ENCODE data around the gene TMEM238L. TPM values are rescaled to one million over a fixed set of nuclear protein-coding genes. Genes with fewer than 3 reads are reported as not detected.
A peak's percentile ranks its signal among the peaks of the same experiment; 100 is the strongest.

Gene TMEM238L
- total RNA-seq, 1 experiment from 2014 or later = 4.8 TPM

- DNase-seq (ENCODE audit: low spot score) = peak; percentile 33
Observed at GRCh38 chr17:10775740-10776356, 28.1 kb downstream of the TMEM238L start.

DNA sequence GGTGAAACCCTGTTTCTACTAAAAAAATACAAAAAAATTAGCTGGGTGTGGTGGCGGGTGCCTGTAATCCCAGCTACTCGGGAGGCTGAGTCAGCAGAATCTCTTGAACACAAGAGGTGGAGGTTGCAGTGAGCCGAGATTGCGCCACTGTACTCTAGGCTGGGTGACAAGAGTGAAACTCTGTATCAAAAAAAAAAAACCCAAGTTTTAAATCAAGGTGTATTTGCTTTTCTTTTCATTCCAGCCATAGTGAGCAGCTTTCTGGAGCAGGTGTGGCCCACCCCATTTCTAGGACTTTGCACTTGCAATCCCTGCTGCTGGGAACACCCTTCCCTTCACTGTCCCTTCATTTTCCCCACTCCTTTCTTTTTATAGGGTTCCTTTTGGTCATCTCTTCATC, 28.8 kb downstream of the TMEM238L start:
- no peak for DNase-seq (ENCODE audit: low spot score)

- DNase-seq (ENCODE audit: low spot score) = no peak
Observed at GRCh38 chr17:10773391-10773790, 30.5 kb downstream of the TMEM238L start.

- DNase-seq (ENCODE audit: low spot score) = peak; percentile 90
Observed at GRCh38 chr17:10772425-10773380, 31.2 kb downstream of the TMEM238L start.

GRCh38 chr17:10771148-10771547, 32.8 kb downstream of the TMEM238L start:
- DNase-seq (ENCODE audit: low spot score) = no peak

GRCh38 chr17:10769840-10770239, 34.1 kb downstream of the TMEM238L start:
- no peak for DNase-seq (ENCODE audit: low spot score)

- no peak for DNase-seq (ENCODE audit: low spot score)
Observed at GRCh38 chr17:10768750-10769251, 35.1 kb downstream of the TMEM238L start.

DNA sequence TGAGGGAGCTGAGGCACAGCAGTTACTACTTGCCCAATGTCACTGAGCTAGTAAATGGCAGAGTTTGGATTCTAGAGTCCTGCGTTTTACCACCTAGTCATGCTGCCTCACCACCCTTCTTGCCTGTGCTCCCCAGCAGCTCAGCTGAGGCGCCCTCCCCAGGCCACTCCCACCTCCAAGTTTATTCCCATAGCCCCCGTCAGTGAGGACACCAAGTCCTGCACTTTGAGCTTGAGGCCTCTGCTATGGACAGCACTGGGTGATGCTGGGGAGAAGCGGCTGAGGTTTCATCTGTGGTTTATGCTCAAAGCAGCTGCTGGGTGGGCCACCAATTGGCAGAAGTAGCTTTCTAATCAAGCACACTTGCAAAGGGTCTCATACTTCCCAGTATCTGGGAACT, 36.7 kb downstream of the TMEM238L start:
- no peak for DNase-seq (ENCODE audit: low spot score)

DNA sequence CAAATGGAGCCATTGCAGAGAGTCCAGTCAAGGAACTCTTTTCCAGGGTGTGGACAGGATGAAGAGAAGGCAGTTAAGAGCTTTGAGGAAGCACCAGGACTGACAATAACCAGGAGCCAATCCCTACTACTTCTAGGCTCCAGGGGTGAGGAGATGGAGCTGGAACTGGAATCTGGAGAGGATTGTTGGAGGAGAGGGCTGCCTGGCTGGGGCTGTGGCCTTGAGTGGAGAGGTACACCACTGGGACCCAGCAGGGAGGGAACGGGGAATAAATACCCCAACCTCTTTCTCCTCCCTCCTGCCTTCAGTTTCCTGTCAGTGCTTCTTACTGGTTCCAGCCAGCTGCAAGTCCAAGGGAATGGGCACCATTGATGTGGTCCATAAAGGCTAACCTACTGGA, 41.9 kb downstream of the TMEM238L start:
- DNase-seq (ENCODE audit: low spot score) = no peak

DNA sequence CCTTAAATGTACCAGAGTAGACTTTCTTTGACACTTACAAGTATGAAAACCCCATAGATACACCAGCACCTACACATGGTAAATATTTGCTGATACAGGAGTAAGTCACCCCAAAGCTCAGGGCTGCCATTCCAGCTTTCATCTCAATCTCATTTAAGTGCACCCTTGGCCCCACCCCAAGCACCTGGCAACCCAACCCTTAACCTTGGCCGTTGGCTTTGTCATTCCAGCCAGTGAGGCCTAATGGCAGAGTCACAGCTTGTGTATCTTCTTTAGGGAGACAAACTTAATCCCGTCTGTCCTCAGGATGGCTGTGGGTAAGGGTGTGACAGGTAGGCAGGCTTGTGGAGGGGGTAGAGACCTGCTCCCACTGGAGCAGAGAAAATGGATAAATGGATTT, 42.6 kb downstream of the TMEM238L start:
- no peak for DNase-seq (ENCODE audit: low spot score)

DNA sequence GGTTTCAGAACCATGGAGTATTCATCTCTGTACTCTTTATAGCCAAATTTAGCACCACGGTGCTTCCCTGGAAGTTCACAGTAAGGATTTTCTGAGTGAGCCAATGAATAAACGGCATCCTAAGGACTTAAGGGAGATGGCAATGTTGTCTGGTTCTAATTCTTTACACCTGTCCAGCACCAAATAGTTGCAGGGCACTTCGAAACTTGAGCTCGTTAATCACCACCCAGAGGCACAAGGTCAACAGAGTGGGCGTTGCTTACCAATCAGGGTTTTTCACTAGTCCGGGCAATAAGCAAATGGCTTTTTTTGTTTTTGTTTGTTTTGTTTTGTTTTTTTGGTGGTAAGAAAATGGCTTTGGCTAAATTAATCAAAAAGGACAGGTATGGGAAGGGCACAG, 45.8 kb downstream of the TMEM238L start:
- DNase-seq (ENCODE audit: low spot score) = no peak

- no peak for DNase-seq (ENCODE audit: low spot score)
Observed at GRCh38 chr17:10757647-10758046, 46.3 kb downstream of the TMEM238L start.

DNA sequence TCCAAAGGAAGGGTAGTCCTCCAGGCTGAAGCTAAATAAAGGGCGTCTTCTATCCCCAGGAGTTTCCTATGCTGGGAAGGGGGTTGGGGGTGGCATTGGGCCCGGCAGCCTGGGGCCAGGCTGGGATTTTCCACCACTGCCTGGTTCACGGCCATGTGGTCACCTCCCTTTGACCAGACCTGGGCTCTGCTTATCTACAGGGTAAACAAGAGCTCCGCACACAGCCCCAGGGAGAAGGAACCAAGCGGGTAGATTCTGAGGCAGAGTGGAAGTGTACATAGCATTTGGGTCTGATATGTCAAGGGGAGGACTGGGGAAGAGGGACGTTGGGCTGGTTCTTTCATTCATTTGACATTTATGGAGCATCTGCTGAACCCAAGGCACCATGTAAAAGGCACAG, 46.8 kb downstream of the TMEM238L start:
- no peak for DNase-seq (ENCODE audit: low spot score)

GRCh38 chr17:10756619-10757018, 47.3 kb downstream of the TMEM238L start:
- no peak for DNase-seq (ENCODE audit: low spot score)

DNA sequence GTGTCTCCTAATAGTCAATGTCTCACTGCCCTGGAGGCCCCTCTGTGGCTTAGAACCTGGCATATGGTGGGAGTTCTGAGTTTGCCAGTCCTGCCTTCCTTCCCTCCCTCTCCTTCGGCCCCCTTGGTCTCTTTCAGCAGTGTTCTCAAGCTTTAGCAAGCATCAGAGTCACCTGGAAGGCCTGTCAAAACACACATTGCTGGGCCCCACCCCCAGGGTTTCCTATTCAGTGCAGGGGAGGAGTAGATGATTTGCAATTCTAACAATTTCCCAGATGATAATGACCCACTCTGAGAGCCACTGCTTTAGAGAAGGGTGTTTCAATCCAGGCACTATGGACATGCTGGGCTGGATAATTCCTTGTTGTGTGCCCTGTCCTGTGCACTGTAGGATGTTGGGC, 47.7 kb downstream of the TMEM238L start:
- no peak for DNase-seq (ENCODE audit: low spot score)

- no peak for DNase-seq (ENCODE audit: low spot score)
Observed at GRCh38 chr17:10755592-10756127, 48.2 kb downstream of the TMEM238L start.

DNA sequence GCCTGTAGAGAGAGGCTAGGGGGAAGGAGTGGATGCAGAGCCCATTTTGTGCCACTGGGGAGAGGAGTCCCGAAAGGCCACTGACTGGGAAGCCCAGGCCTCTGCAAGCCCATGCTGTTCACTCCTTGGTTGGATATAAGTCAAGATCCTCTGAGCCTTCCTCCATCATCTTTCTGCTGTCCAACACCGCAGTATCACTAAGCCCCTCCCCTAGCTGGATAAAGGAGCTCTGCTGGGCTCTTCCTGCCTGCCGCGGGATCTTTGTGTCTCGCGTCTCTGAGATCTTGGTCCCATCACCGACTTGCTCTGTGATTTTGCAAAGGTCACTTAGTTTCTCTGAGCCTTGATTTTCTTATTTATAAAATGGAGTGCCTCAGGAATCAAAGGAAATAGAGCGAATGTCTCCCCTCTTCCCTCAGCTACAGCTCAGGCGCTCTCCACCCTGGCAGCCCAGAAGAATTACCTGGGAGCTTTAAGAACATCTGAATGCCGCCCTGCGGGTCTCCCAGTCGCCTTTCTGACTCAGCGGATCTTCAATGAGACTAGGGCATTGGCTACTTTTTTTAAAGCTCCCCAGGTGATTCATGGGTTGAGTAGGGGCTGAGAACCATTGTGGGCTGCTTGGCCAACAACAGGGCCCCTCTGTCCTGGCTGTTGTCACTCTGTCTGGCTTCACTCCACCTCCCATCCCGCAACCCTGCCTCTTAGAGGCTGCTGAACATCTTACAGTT, 48.9 kb downstream of the TMEM238L start:
- no peak for DNase-seq (ENCODE audit: low spot score)

- peak; percentile 59 for DNase-seq (ENCODE audit: low spot score)
Observed at GRCh38 chr17:10754109-10754508, 49.8 kb downstream of the TMEM238L start.

DNA sequence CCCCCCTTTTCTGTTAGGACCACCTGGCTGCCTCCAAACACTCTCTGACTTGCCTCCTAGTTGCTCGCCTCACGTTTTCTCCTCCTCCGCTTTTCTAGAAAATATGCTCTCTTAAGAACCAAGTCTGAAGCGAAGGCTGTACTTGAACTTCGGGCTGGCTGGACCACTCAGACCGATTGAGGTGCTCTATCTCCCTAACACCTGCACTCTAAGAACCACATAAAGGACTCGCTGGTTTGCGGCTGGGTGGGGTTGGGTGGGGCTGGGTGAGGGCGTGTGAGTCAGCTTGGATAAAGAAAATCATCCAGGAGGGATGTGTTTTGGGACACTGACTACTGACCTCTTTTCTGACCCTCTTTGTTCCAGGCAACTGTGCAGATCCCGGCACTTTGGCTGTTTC, 51.2 kb downstream of the TMEM238L start:
- no peak for DNase-seq (ENCODE audit: low spot score)

DNA sequence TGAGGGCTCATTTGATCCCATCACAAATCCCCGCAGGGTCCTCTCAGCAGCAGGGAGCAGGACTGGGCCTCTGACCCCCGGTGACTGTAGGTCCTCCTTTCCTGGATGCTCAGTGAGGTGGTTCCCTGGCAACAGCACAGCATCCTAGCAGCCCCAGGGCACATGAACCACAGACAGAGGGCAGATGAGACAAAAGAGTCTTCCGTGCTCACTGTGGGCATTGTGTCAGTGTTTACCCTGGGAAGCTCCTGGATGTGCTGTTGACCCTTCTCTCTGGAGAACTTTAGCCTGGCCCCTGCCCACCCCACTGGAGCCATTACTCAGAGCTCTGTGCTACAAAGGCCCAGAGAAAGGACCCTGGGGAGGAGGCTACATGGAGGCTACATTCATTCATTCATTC, 52.3 kb downstream of the TMEM238L start:
- no peak for DNase-seq (ENCODE audit: low spot score)

GRCh38 chr17:10750210-10750609, 53.7 kb downstream of the TMEM238L start:
- no peak for DNase-seq (ENCODE audit: low spot score)
